CD4-positive, alpha-beta T cell treated with Interleukin-2 at 100 ng/mL for 4 hours (primary cell): ENCODE data around the gene OLAH.

ENCODE experiments used
- DNase-seq: peaks from one replicate; pipeline ENCODE4 v3.0.0-alpha.2; 2020; ENCODE audit warnings: low spot score

OLAH gene

DNA sequence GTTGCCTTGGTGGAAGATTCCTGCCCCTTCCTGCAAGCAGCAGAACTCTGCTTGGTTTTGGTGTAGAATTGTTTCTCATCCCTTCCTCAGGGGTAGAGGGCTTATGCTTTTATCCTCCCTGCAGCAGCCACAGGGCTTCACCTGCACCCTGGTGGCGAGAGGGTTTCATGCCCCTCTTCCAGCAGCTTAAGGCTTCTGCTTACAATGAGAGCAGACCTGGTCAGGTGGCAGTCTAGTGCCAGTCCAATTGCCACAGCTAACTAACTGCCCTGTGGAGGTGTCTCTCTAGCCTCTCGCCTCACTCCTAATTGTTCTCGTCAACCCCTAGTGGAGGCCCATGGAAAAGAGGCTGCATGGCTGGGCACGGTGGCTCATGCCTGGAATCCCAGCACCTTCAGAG, 25.5 kb downstream of the OLAH start:
- DNase-seq, result no peak

DNA sequence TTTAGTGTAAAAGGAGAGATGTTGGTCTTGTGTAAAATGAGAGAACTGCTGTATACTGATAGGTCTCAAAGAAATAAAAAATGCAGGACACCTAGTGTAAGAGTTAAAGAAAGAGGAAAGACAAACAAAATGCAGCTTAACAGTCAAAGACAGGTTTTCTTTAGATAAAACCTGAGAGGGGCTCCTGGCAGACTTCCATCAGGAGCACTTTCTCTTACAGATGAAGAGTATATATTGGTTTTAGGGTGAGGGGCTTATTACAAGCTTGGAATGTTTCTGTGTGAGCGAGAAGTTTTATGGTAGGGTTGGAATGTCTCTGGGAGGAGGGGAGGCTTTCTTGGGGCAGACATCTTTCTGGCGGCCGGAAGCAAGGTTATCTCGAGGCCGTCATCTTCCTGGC, 28.6 kb downstream of the OLAH start:
- DNase-seq, result no peak

DNA sequence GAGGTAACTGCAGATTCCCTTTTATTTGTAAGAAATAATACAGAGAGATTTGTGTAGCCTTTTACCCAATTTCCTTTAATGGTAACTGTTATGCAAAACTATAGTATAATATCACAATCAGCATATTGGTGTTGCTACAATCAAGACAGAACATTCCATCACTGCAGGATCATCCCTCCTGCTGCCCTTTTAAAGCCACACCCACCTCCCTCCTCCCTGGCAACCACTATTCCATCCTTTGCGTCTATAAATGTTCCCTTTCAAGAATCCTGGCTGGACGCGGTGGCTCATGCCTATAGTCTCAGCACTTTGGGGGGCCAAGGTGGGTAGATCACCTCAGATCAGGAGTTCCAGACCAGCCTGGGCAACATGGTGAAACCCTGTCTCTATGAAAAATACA, 31.7 kb downstream of the OLAH start:
- no peak for DNase-seq

DNA sequence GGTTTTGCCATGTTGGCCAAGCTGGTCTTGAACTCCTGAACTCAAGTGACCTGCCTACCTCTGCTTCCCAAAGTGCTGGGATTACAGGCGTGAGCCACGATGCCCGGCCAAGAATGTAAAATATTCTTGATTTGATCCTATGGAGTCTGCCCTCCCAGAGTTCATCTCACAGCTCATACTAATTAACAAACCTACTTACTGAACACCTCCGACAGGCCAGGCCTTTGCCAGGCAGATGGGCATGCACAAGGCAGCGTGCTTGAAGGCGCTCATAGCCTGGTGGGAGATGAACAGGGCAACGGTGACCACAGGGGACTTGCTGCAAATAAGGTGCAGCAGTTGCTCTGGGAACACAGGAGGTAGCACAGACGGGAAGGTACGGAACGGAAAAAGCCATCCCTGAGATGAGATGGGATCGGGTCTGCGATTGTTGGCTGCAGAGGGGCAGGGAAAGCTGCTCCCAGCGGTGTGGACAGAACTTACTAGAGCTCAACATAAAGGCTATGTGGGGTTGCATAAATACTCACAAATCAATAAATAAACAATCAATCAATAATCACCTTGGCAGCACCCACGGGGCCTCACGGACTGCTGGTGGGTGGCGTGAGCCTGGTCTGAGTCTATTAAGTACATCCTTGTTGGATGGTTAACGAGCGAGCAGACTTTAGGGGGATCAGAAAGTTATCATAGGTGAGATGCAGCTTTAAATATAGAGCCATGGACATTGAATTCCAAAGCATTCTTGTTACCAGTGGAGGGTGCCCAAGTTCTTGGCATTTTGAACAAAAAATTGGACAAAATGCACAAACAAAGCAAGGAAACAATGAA, 40.1 kb downstream of the OLAH start:
- no peak for DNase-seq

DNA sequence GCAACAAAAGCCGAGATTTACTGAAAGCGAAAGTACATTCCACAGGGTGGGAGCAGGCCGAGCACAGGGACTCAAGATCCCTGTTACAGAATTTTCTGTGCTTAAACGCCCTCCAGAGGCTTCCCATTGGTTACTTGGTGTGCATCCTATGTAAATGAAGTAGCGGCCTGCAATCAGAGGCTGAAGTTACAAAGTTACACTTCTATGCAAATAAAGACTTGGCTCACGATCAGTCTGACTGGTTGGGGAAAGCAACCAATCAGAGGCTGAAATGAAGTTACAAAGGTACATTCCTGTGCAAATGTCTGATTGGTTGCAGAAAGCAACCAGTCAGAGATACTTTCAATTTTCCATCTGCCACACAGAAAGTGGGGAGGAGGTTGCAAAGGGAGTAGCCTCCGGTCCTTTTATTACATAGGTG, 40.8 kb downstream of the OLAH start:
- peak; percentile 61 for DNase-seq

DNA sequence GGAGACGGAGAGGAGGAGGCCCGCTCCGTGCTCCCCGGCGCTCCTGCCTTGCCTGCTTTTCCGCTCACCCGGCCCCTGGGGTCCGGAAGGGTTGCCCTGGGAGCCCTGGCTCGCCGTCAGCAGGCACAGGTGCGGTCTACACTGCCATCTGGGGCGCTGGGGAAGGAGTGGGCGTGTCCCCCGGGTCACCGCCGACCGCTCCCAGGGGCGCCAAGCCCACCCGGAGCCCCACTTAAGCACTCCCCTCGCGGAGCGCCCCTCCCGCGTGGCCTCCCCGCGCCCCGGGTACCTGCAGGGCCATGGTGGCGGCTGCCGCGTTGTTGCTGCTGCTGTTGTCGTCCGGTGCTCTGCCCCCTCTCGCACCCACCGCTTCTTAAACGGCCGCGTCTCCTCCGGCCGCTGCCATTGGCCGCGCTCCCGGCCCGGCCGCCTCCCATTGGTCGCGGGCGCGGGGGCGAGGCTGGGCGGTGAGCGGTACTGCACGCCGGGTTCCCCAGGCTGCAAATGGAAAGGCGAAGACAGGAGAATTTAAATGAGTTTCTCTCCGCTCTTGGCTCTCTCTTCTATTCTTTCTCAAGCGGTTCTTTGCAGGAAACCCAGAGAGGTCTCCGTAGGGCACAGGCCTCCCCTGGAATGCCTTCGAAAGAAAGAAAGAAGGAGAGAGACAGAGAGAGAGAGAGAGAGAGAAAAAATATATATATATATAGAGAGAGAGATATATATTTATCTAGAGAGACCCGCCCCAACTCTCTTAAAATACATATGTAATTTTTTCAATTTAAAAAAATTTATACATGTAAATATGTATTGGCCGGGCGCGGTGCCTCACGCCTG, 44.9 kb downstream of the OLAH start, which contains the start of gene ACBD7:
ACBD7 (minus strand) TSS at position 349 of the 834 bp plus-strand sequence; CDS start at position 301, 48 bp downstream.
- DNase-seq, result peak; percentile 76

DNA sequence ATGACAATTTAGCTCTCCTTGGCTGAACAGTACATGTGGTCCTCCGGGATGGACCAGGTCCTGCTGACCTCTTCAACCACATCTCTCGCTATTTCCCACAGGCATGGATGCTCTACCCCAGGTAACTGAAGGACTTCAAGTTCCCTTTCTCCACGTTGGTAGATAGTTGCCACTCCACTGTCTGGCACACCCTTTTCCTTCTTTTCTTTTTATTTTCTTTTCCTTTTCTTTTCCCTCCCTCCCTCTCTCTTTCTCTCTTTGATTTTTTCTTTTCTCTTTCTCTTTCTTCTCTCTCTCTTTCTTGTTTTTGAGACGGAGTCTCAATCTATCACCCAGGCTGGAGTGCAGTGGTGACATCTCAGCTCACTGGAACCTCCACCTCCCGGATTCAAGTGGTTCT, 47.7 kb downstream of the OLAH start:
- DNase-seq, result no peak

DNA sequence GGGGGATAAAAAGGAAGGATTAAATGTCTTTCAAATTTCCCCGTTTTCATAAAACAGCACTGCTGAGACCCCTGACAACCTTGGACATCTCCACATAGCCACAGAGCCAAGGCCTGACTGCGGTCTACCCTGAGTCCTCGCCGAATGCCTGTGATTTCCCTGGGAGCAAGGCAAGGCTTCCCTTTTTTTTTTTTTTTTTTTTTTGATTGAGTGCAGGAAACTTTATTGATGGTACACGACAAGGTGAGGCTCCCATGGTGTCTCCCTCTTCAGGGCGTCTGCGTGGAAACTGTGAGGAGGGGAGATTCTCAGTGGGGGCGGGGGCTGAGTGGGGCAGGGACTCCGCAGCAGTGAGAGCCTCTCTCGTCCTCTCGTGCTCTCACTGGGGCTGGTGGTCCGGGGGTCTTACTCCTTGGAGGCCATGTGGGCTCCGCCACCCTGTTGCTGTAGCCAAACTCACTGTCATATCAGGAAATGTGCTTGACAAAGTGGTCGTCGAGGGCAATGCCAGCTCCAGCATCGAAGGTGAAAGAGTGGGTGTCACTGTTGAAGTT, 49.2 kb downstream of the OLAH start:
- DNase-seq, result no peak

DNA sequence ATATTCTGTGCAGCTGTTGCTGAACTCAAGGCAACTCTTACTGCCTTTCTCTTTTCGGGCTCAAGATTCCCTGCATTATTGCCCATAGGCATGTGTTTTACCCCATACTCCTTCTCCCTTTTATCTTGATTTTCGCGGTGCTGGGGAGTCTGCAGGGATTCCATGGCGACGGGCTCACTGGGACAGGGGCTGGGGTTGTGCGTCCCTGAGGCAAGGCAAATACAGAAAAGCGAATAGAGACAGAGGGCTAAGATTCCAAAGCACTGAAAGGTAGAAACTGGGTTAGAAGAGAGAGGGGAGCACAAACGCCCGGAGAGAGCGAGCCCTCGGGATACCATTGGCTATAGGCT, 52.9 kb downstream of the OLAH start:
- DNase-seq, result no peak

DNA sequence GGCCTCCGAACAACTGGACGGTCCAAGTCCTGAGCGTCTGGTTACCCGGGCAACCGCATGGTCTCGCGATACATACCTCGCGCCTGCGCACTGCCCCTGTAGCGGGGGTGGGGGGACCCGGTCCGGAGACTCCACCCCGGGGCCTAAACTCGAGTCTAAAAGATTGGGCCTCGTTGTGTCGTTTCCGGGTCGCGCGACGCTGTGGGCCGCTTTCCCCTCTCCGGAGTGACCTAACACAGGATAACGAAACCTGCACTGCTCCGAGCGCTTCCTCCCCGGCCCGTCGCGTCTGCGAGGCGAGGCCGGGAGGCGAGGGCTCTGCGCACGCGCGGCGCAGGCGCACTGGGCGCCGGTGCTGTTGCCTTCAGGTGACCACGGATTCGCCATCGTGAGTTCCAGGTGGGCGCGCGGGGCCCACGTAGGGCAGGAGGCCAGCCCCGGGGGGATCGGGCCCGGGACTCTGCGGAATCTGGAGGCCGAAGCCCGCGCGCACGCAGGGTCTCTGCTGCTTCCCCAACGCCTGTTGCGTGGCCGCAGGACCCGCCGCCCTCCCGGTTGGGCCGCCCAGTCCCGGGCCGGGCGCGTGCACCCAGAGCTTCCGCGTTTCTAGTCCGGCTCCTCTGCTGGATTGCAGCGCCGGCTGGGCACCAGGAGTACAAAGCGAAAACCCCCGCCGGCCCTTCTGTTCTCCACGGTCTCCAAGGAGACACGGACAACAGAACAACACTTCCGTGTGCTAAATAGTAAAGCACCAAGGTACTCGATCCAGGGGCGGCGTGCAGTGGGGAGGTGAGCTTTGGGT, 53.5 kb downstream of the OLAH start, which contains the start of gene RPP38:
RPP38 (plus strand) TSS at position 345 of the 802 bp plus-strand sequence. CDS start 5,960 bp downstream, outside the sequence.
- peak; percentile 93 for DNase-seq

DNA sequence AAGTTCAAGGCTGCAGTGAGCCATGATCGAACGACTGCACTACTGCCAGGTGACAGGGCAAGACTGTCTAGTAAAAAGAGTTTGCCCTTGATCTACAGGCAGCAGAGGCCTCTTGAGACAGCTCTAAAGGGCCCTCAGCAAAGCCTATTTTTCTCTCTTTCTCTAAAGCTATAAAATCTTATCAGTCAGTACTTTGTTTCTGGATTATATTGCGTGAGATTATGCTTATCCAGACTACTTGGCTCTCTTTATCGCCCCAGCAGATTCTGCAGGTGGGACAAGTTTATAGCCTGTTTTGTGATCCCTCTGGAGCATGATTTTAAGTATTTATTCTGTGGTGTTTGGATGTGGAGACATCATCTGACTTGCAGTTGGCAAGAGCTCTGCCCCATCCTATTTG, 56.1 kb downstream of the OLAH start:
- DNase-seq, result no peak

DNA sequence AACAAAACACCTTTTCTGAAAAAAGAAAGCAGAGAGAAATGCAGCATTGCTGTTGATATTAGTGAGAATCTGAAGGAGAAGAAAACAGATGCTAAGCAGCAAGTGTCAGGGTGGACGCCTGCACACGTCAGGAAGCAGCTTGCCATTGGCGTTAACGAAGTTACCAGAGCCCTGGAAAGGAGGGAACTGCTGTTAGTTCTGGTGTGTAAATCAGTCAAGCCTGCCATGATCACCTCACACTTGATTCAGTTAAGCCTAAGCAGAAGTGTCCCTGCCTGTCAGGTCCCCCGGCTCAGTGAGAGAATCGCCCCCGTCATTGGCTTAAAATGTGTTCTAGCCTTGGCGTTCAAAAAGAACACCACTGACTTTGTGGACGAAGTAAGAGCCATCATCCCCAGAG, 59.8 kb downstream of the OLAH start:
- no peak for DNase-seq

DNA sequence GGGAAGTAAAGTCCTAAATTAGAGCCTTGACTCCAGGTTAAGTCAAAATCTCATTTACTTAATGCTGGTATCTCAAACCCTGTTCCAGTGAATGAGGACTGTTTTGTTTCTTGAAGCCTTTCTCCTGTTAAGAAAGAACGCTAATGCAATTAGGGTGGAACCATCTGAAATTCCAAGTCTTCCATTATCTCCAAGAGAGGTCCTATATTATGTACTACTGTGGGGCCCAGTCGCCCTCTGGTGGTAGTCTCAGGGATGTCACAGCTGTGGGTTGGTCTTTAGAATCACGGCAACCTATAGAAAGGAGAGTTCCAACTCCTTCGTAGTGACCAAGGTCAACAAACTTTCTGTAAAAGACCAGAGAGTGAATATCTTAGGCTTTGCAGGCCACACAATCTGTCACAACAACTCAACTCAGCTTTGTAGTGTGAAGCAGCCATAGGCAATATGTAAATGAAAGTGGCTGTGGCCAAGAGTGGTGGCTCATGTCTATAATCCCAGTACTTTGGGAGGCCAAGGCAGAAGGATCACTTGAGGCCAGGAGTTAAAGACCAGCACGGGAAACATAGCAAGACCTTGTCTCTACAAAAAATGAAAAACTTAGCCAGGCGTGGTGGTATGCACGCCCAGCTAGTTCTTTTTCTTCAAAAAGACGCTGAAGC, 62.7 kb downstream of the OLAH start:
- DNase-seq, result peak; percentile 71

DNA sequence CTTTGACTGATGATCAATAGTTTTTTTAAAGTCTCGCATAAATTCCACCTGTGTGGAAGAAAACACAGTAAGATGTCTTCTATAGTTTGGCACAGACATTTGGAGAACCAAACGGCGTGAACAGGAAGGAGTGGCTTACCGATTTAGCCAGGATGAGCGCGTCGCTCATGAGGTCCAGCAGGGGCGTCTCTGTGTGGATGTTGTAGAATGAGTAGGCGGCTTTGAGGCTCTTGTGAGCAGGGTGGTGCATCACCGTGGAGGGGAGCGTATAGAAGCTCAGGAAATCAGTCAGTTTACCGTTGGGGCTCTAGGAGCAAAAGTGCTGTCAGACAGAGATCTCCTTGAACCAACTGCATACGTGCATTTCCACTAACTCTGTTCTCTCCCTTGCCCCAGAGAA, 68.9 kb downstream of the OLAH start:
- DNase-seq, result no peak

DNA sequence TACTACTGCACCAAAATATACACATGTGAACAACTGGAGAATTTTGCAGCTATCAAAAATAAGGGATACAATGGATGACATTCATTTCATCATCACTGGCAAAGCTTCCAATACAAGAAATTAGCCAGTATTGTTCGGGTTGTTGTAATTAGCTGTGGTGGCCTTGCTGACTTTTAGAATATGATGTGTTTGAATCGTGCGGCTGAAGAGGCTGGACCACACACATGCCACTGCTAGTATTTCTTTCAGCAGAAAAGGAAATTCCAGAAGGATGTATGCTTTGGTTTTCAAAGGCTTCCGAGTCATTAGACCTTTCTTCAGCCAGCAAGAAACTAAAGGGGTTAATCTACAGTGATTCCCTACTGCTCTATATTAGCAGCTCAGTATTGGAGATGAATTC, 70.0 kb downstream of the OLAH start:
- no peak for DNase-seq

DNA sequence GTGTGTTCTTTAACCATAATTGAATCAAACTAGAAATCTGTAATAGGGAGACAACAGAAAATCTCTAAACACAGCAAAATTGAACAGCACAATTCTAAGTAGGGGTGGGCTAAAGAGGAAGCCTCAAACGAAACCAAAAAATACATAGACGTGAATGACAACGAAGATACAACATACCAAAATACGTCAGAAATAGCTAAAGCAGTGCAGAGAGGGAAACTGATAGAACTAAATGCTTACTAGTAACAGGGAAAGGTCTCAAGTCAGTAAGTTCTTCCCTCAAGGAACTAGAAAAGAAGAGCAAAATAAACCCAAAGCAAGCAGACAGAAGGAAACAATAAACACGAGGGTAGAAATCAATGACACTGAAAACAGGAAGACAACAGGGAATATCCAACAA, 72.5 kb downstream of the OLAH start:
- DNase-seq, result no peak

DNA sequence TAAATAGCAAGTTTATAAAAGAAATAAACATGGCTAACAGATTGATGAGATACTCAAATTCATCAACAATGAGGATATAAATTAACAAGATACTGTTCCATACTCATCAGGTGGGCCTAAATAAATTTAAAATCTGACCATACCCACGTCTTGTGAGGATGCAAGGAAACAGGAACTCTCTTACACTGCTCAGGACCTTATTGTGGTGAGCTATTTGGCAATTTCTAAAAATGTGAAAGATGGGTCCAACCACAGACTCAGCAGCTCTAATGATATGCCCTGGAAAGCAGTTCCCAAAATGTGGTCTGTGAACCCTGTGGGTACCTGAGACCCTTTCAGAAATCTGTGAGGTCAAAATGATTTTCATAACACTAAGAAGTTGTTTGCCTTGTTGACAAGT, 74.9 kb downstream of the OLAH start:
- DNase-seq, result no peak

DNA sequence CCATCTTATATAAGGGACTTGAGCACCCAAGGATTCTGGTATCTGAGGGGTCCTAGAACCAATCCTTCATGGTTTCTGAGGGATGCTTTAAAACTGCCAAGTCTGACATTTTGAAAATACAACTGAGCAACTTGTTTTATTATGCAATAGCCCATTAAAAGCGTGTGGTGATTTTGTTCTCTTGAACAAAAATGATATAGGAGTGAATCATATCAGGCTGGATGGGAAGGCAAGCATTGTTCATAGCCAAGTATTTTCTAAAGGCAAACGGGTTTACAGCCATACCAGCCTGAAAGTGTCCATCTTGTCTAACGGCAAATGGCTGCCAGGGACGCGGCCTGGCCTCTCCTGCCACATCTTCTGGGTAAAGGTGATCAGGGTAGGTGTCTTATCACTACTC, 76.8 kb downstream of the OLAH start:
- no peak for DNase-seq

DNA sequence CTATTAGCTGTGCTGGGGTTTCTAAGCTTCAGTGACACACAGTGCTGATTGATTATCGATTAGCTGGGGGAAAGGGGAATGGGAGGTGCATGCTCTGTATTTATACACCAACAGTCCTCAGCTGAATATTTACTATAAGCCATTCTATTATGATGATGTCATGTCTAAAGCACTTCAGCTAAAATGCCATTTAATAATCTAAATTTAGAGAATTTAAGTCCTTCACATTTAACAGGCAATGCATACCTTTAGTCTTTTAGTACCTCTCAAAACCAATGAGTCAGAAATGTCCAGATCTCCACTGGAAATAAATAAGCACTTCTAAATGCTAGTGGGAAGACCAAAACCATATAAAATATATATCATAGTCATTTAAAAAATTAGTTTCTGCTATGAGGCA, 78.0 kb downstream of the OLAH start:
- no peak for DNase-seq

DNA sequence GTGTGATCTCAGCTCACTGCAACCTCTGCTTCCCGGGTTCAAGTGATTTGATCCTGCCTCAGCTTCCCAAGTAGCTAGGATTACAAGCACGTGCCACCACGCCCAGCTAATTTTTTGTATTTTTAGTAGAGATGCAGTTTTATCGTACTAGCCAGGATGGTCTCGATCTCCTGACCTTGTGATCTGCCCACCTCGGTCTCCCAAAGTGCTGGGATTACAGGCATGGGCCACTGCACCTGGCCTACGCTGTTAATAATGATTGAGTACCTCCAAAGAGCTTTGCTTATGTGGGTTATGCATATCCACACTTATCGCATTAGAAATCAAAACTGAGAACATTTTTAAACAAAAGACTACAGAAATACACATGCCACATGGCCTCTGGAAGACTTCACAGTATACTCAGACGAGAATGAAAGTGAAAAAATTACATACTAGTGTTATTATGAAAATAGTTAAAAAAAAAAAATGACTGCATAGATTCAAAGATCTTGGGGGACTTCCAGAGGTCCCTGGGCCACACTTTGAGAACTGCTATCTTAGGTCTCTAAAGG, 78.8 kb downstream of the OLAH start:
- no peak for DNase-seq
